Uterus (tissue), 4 donors: ENCODE measurements around the gene NBEAL2. TPM values are rescaled to one million over a fixed set of nuclear protein-coding genes. Genes with fewer than 3 reads are reported as not detected.
"Not testable (repeated sequence)": the region's sequence is repeated elsewhere in the genome, so short reads cannot be mapped to it uniquely, and the experiment has no call there.

Experiments used
- DNase-seq, 2 donors: peaks; one replicate each; pipeline ENCODE4 v3.0.0-alpha.2; 2019 to 2020
- H3K27ac ChIP-seq, 2 donors: fragments of 200-600 bp; sonication (generic); 1 replicate in 1 of 2; 2 replicates in 1 of 2; pipeline ENCODE4 v1.5.1; 2016 to 2018
- H3K27me3 ChIP-seq, 2 donors: fragments of 200-600 bp; sonication (generic); one replicate each; pipeline ENCODE4 v1.5.1; 2018 to 2019; ENCODE audit warnings: control low read depth in 1 of 2
- H3K36me3 ChIP-seq, 2 donors: fragments of 200-600 bp; sonication (generic); one replicate each; pipeline ENCODE4 v1.5.1; 2019; ENCODE audit warnings: control low read depth in 1 of 2
- H3K4me1 ChIP-seq, 2 donors: fragments of 200-600 bp; sonication (generic); one replicate each; pipeline ENCODE4 v1.5.1; 2018 to 2019; ENCODE audit warnings: control low read depth in 1 of 2
- H3K4me3 ChIP-seq, 2 donors: fragments of 200-600 bp; sonication (generic); 1 replicate in 1 of 2; 2 replicates in 1 of 2; pipeline ENCODE4 v1.5.1; 2018 to 2019; ENCODE audit warnings: mild to moderate bottlenecking in 1 of 2
- H3K9me3 ChIP-seq, 2 donors: fragments of 200-600 bp; sonication (generic); one replicate each; pipeline ENCODE4 v1.5.1; 2019; ENCODE audit warnings: control low read depth in 1 of 2
- CTCF ChIP-seq, 4 experiments: fragments of 200-600 bp in 2 of 4; fragments of 450-650 bp in 2 of 4; sonication (generic) in 2 of 4; IDR thresholded peaks; one replicate each; pipeline ENCODE4 v1.5.1; 2016 to 2019; ENCODE audit warnings: antibody characterized with exemption in 4 of 4, mild to moderate bottlenecking in 2 of 4, moderate library complexity in 1 of 4
- POLR2A ChIP-seq, 2 donors: fragments of 450-650 bp; IDR thresholded peaks; one replicate each; pipeline ENCODE4 v1.6.1; 2016; ENCODE audit warnings: antibody characterized with exemption in 2 of 2, mild to moderate bottlenecking in 1 of 2, moderate library complexity in 1 of 2
- intact Hi-C: fragments of 100-400 bp; cut with DNase I; formaldehyde crosslinking; loops from one replicate; pipeline ENCODE4 v1.15.1; 2023; ENCODE audit warnings: low total_unique reads
- total RNA-seq, 4 donors: library from RNA; depleted of rRNA in 3 of 4; stranded (reverse); fragments of >200 nt in 3 of 4; gene quantifications; one replicate each; pipeline versions ENCODE4 v1.1.0 to v1.2.4, GENCODE V29; 2014 to 2023
- donor health status: DM: yes; HTN: yes; CAD: no.

Gene NBEAL2
- total RNA-seq, 4 donors from 2014 or later: 13.1 to 41.1 (median 23.8) TPM

GRCh38 chr3:47019201-47019600 is 39.7 kb downstream of the NBEAL2 start:
- TF ChIP-seq POLR2A (IDR thresholded peaks at IDR 0.05) (no peak), CTCF (IDR thresholded peaks at IDR 0.05) (no peak)
- no peak overlapping the region for H3K4me3 ChIP-seq
- no peaks in the 10 kb centered on the region for H3K36me3 ChIP-seq
- no peak overlapping the region for H3K27ac ChIP-seq
- no peak for DNase-seq
- H3K4me1 ChIP-seq: no peaks in the 10 kb centered on the region
- no peaks in the 10 kb centered on the region for H3K9me3 ChIP-seq
- H3K27me3 ChIP-seq: no peaks in the 10 kb centered on the region
- intact Hi-C loops: no loop called here

GRCh38 chr3:47020311-47020710 is 40.8 kb downstream of the NBEAL2 start:
- no peaks in the 10 kb centered on the region for H3K27me3 ChIP-seq
- H3K4me3 ChIP-seq: no peak overlapping the region
- no peaks in the 10 kb centered on the region for H3K4me1 ChIP-seq
- TF ChIP-seq CTCF (IDR thresholded peaks at IDR 0.05) (no peak), POLR2A (IDR thresholded peaks at IDR 0.05) (no peak)
- intact Hi-C loops: no loop called here
- H3K36me3 ChIP-seq: no peaks in the 10 kb centered on the region
- no peaks in the 10 kb centered on the region for H3K9me3 ChIP-seq
- DNase-seq: no peak
- no peak overlapping the region for H3K27ac ChIP-seq

- Histone ChIP-seq H3K4me1 (no peaks in the 10 kb centered on the region), H3K9me3 (no peaks in the 10 kb centered on the region), H3K27me3 (no peaks in the 10 kb centered on the region), H3K36me3 (no peaks in the 10 kb centered on the region), H3K27ac (no peak overlapping the region), H3K4me3 (no peak overlapping the region)
- DNase-seq: no peak
- TF ChIP-seq CTCF (IDR thresholded peaks at IDR 0.05) (no peak), POLR2A (IDR thresholded peaks at IDR 0.05) (no peak)
- intact Hi-C loops: no loop called here
Observed at GRCh38 chr3:47022641-47023071, 43.2 kb downstream of the NBEAL2 start.

- intact Hi-C loops: no loop called here
- no peaks in the 10 kb centered on the region for H3K36me3 ChIP-seq
- no peaks in the 10 kb centered on the region for H3K27me3 ChIP-seq
- no peak overlapping the region for H3K4me3 ChIP-seq
- no peaks in the 10 kb centered on the region for H3K9me3 ChIP-seq
- DNase-seq: no peak
- TF ChIP-seq POLR2A (IDR thresholded peaks at IDR 0.05): no peak
- no peak for TF ChIP-seq CTCF (IDR thresholded peaks at IDR 0.05)
- no peaks in the 10 kb centered on the region for H3K4me1 ChIP-seq
- no peak overlapping the region for H3K27ac ChIP-seq
Observed at GRCh38 chr3:47024932-47025331, 45.5 kb downstream of the NBEAL2 start.

- H3K27me3 ChIP-seq, H3K36me3 ChIP-seq, H3K4me1 ChIP-seq, DNase-seq, intact Hi-C loops, H3K9me3 ChIP-seq, H3K27ac ChIP-seq, H3K4me3 ChIP-seq: not testable (repeated sequence)
Observed at GRCh38 chr3:47026432-47026831, 47.0 kb downstream of the NBEAL2 start.

- no peak for DNase-seq
- no peak for TF ChIP-seq CTCF (IDR thresholded peaks at IDR 0.05)
- TF ChIP-seq POLR2A (IDR thresholded peaks at IDR 0.05): no peak
- Histone ChIP-seq H3K9me3 (no peaks in the 10 kb centered on the region), H3K4me1 (no peaks in the 10 kb centered on the region), H3K4me3 (no peak overlapping the region), H3K27me3 (no peaks in the 10 kb centered on the region), H3K36me3 (no peaks in the 10 kb centered on the region), H3K27ac (no peak overlapping the region)
- intact Hi-C loops: no loop called here
Observed at GRCh38 chr3:47028146-47028545, 48.7 kb downstream of the NBEAL2 start.
